ENCODE measurements around the gene RFPL3. TPM values are rescaled to one million over a fixed set of nuclear protein-coding genes. Genes with fewer than 3 reads are reported as not detected.

Gene RFPL3
- total RNA-seq, 1 donor from 2014 or later: not detected

Small RNA genes lying within 50 kb of the gene (small RNA-seq; reads per million reads assigned to genes)
- gene AL021937.2: not detected
- gene IGLVIVOR22-2: not detected
- not detected for gene RF02171
- not detected for gene RF02172

Other genes starting within 250 kb of the RFPL3 start
- gene C22orf42, start 198.6 kb upstream of the RFPL3 start, total RNA-seq: not detected
- 0.31 TPM for gene RFPL2, start 152.8 kb upstream of the RFPL3 start, total RNA-seq
- gene SLC5A4, start 102.5 kb upstream of the RFPL3 start, total RNA-seq: not detected
- 61.8 TPM for gene RTCB, start 54.4 kb downstream of the RFPL3 start, total RNA-seq
- not detected for gene BPIFC, start 106.6 kb downstream of the RFPL3 start, total RNA-seq
- 57.7 TPM for gene FBXO7, start 116.9 kb downstream of the RFPL3 start, total RNA-seq

All from occipital lobe (tissue), 2 donors.